Measurements from ENCODE around the gene KCNQ5. TPM values are rescaled to one million over a fixed set of nuclear protein-coding genes. Genes with fewer than 3 reads are reported as not detected.

KCNQ5 gene
- total and polyA plus RNA-seq, 4 donors = 0.15 to 8.1 (median 2.4) TPM

DNA sequence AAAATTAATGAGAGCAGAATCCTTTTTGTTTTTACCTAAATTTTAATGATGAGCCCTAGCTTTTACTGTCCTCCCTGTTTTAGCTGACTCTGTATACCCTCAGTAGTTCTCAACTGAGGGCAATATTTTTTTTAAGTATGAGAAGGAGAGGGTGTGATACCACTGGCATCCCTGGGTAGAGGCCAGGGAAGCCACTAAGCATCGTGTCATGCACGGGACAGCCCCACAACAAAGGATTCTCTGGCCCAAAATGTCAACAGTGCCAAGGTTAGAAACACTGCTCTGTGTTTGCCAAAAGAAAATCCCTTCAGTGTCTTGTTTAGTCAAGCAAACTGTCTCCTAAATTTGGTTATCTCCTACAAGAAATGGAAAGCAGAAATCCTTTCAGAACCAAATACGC, 210.4 kb downstream of the KCNQ5 start:
- Histone ChIP-seq H3K27ac (ENCODE audit: low read depth in 1 of 2, low read length in 2 of 2) (no peak overlapping the region), H3K4me3 (ENCODE audit: low read length in 2 of 2) (no peak overlapping the region), H3K9me3 (ENCODE audit: control insufficient read depth, low read length) (no peaks in the 10 kb centered on the region), H3K36me3 (ENCODE audit: control insufficient read depth in 1 of 2, insufficient read depth in 2 of 2, low read length in 1 of 2) (no peaks in the 10 kb centered on the region), H3K4me1 (ENCODE audit: control insufficient read depth in 1 of 2, insufficient read depth in 2 of 2, low read length in 2 of 2) (peaks cover 0 to 2% of the 10 kb centered on the region in 2 donors), H3K27me3 (ENCODE audit: control insufficient read depth in 1 of 2, insufficient read depth in 2 of 2, low read length in 1 of 2) (no peaks in the 10 kb centered on the region)
- DNase-seq = no peak
- intact Hi-C loops (cut with DNase I) = no loop called here
- WGBS, 2 donors = 72 to 73% methylated on average over 3 of the region's 3 CpGs
- no peak for ATAC-seq (ENCODE audit: low FRiP score)

DNA sequence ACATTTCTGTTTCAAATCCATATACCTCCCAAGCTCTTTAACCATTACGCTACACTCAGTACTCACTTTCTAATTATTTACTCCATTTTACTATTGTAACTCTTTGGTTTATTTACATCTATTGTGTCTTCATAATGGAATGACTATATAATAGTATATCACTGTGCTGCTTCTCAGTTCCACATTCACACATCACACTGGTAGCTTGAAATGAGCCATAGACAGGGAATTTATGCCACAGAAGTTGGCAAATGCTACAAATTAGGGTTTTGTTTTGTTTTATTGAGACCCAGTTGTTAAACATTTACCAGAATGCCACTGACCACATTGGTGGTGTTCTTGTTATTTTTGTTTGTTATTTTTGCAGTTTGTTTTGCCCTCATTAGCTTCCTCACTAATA, 213.9 kb downstream of the KCNQ5 start:
- WGBS, 2 donors = 97 to 100% methylated on average over 1 of the region's 1 CpG
- intact Hi-C loops (cut with DNase I) = no loop called here
- H3K4me3 ChIP-seq (ENCODE audit: low read length in 2 of 2) = no peak overlapping the region

DNA sequence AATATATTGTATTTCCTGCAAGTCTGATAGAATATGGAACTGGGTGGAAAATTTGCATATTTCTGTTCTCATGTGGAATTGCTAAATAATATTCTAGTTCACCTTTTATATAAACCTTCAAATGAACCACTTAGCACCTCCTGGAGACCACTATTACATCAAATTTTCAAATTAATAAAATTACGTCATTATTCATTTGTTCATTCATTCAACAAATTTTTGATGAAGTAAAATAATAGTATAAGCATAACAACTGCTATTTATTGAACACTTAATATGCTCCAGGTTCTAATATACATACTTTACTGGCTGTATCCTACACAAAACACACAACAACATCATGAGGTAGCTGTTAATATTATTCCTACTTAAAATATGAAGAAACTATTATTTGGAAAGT, 215.1 kb downstream of the KCNQ5 start:
- H3K9me3 ChIP-seq (ENCODE audit: control insufficient read depth, low read length) = no peaks in the 10 kb centered on the region
- no peaks in the 10 kb centered on the region for H3K36me3 ChIP-seq (ENCODE audit: control insufficient read depth in 1 of 2, insufficient read depth in 2 of 2, low read length in 1 of 2)
- H3K27ac ChIP-seq (ENCODE audit: low read depth in 1 of 2, low read length in 2 of 2) = no peak overlapping the region
- no peak overlapping the region for H3K4me3 ChIP-seq (ENCODE audit: low read length in 2 of 2)
- DNase-seq (no peak), ATAC-seq (ENCODE audit: low FRiP score) (no peak)
- 98 to 100% methylated on average over 1 of the region's 1 CpG for whole genome bisulfite sequencing, 2 donors
- H3K4me1 ChIP-seq (ENCODE audit: control insufficient read depth in 1 of 2, insufficient read depth in 2 of 2, low read length in 2 of 2) = peaks cover 0 to 2% of the 10 kb centered on the region in 2 donors
- no peaks in the 10 kb centered on the region for H3K27me3 ChIP-seq (ENCODE audit: control insufficient read depth in 1 of 2, insufficient read depth in 2 of 2, low read length in 1 of 2)
- intact Hi-C loops (cut with DNase I) = no loop called here

More for the DNA sequence above, 213.9 kb downstream of the KCNQ5 start:
- Histone ChIP-seq H3K27me3 (ENCODE audit: control insufficient read depth in 1 of 2, insufficient read depth in 2 of 2, low read length in 1 of 2) (no peaks in the 10 kb centered on the region), H3K27ac (ENCODE audit: low read depth in 1 of 2, low read length in 2 of 2) (no peak overlapping the region), H3K36me3 (ENCODE audit: control insufficient read depth in 1 of 2, insufficient read depth in 2 of 2, low read length in 1 of 2) (no peaks in the 10 kb centered on the region), H3K4me1 (ENCODE audit: control insufficient read depth in 1 of 2, insufficient read depth in 2 of 2, low read length in 2 of 2) (peaks cover 0 to 2% of the 10 kb centered on the region in 2 donors), H3K9me3 (ENCODE audit: control insufficient read depth, low read length) (no peaks in the 10 kb centered on the region)
- ATAC-seq (ENCODE audit: low FRiP score) (no peak), DNase-seq (no peak)

DNA sequence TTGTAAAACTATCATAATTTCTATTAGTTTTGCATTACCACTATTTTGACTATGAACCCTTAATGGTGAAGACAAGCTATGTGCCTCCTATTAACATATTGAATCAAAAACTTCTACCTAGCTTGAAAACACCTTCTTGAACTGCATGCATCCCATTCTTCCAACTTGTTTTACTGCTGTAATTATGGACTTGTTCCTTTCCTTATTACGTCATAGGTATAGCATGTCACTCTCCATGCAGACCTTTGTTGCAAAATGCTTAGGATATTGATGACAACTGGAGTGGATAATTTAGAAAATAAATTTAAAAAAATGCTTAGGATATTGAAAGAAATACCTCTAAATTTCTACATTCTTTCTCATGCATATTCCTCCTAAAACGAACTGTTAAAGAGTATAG, 219.3 kb downstream of the KCNQ5 start:
- intact Hi-C loops (cut with DNase I) = no loop called here
- ATAC-seq (ENCODE audit: low FRiP score) = no peak
- no peak overlapping the region for H3K4me3 ChIP-seq (ENCODE audit: low read length in 2 of 2)
- H3K9me3 ChIP-seq (ENCODE audit: control insufficient read depth, low read length) = no peaks in the 10 kb centered on the region
- H3K4me1 ChIP-seq (ENCODE audit: control insufficient read depth in 1 of 2, insufficient read depth in 2 of 2, low read length in 2 of 2) = no peaks in the 10 kb centered on the region
- H3K27me3 ChIP-seq (ENCODE audit: control insufficient read depth in 1 of 2, insufficient read depth in 2 of 2, low read length in 1 of 2) = no peaks in the 10 kb centered on the region
- 94 to 98% methylated on average over 2 of the region's 2 CpGs for WGBS, 2 donors
- H3K36me3 ChIP-seq (ENCODE audit: control insufficient read depth in 1 of 2, insufficient read depth in 2 of 2, low read length in 1 of 2) = no peaks in the 10 kb centered on the region
- no peak for DNase-seq
- H3K27ac ChIP-seq (ENCODE audit: low read depth in 1 of 2, low read length in 2 of 2) = no peak overlapping the region

GRCh38 chr6:72842140-72842539, 220.3 kb downstream of the KCNQ5 start:
- no peaks in the 10 kb centered on the region for H3K4me1 ChIP-seq (ENCODE audit: control insufficient read depth in 1 of 2, insufficient read depth in 2 of 2, low read length in 2 of 2)
- H3K36me3 ChIP-seq (ENCODE audit: control insufficient read depth in 1 of 2, insufficient read depth in 2 of 2, low read length in 1 of 2) = no peaks in the 10 kb centered on the region
- H3K9me3 ChIP-seq (ENCODE audit: control insufficient read depth, low read length) = no peaks in the 10 kb centered on the region
- no peaks in the 10 kb centered on the region for H3K27me3 ChIP-seq (ENCODE audit: control insufficient read depth in 1 of 2, insufficient read depth in 2 of 2, low read length in 1 of 2)
- H3K27ac ChIP-seq (ENCODE audit: low read depth in 1 of 2, low read length in 2 of 2) = no peak overlapping the region
- DNase-seq = no peak
- intact Hi-C loops (cut with DNase I) = no loop called here
- no peak overlapping the region for H3K4me3 ChIP-seq (ENCODE audit: low read length in 2 of 2)
- 83% methylated on average over 4 of the region's 4 CpGs for WGBS, 2 donors
- no peak for ATAC-seq (ENCODE audit: low FRiP score)

DNA sequence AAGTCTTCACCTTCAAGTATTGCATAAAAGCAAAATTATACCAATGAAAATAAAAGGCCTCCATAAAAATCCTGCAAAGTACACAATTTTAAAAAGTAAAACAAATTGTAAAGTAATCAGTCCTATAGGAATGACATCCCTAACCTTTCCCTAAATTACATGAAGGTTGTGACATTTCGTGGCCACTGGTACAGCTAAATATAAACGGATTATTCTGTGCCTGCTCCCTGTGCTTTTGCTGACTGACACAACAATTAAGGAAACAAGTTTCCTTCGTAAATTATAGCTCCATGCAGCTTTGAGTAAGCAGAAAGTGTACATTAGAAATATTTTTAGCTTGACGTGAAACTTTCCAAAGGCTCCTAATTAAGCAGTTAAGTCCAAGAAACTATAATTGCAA, 222.8 kb downstream of the KCNQ5 start:
- no peaks in the 10 kb centered on the region for H3K9me3 ChIP-seq (ENCODE audit: control insufficient read depth, low read length)
- intact Hi-C loops (cut with DNase I) = no loop called here
- H3K36me3 ChIP-seq (ENCODE audit: control insufficient read depth in 1 of 2, insufficient read depth in 2 of 2, low read length in 1 of 2) = no peaks in the 10 kb centered on the region
- 64 to 71% methylated on average over 4 of the region's 4 CpGs for WGBS, 2 donors
- H3K4me3 ChIP-seq (ENCODE audit: low read length in 2 of 2) = no peak overlapping the region
- no peaks in the 10 kb centered on the region for H3K27me3 ChIP-seq (ENCODE audit: control insufficient read depth in 1 of 2, insufficient read depth in 2 of 2, low read length in 1 of 2)
- no peak for ATAC-seq (ENCODE audit: low FRiP score)
- H3K27ac ChIP-seq (ENCODE audit: low read depth in 1 of 2, low read length in 2 of 2) = no peak overlapping the region
- no peak for DNase-seq
- H3K4me1 ChIP-seq (ENCODE audit: control insufficient read depth in 1 of 2, insufficient read depth in 2 of 2, low read length in 2 of 2) = no peaks in the 10 kb centered on the region

GRCh38 chr6:72849346-72849745, 227.5 kb downstream of the KCNQ5 start:
- Histone ChIP-seq H3K27ac (ENCODE audit: low read depth in 1 of 2, low read length in 2 of 2) (no peak overlapping the region), H3K36me3 (ENCODE audit: control insufficient read depth in 1 of 2, insufficient read depth in 2 of 2, low read length in 1 of 2) (no peaks in the 10 kb centered on the region), H3K4me3 (ENCODE audit: low read length in 2 of 2) (no peak overlapping the region), H3K27me3 (ENCODE audit: control insufficient read depth in 1 of 2, insufficient read depth in 2 of 2, low read length in 1 of 2) (no peaks in the 10 kb centered on the region), H3K4me1 (ENCODE audit: control insufficient read depth in 1 of 2, insufficient read depth in 2 of 2, low read length in 2 of 2) (peaks cover 0 to 2% of the 10 kb centered on the region in 2 donors), H3K9me3 (ENCODE audit: control insufficient read depth, low read length) (no peaks in the 10 kb centered on the region)
- ATAC-seq (ENCODE audit: low FRiP score) = no peak
- intact Hi-C loops (cut with DNase I) = no loop called here
- DNase-seq = no peak

GRCh38 chr6:72850040-72850439, 228.2 kb downstream of the KCNQ5 start:
- intact Hi-C loops (cut with DNase I) = no loop called here
- H3K27ac ChIP-seq (ENCODE audit: low read depth in 1 of 2, low read length in 2 of 2) = no peak overlapping the region
- peaks cover 0 to 2% of the 10 kb centered on the region in 2 donors for H3K4me1 ChIP-seq (ENCODE audit: control insufficient read depth in 1 of 2, insufficient read depth in 2 of 2, low read length in 2 of 2)
- ATAC-seq (ENCODE audit: low FRiP score) (no peak), DNase-seq (no peak)
- H3K27me3 ChIP-seq (ENCODE audit: control insufficient read depth in 1 of 2, insufficient read depth in 2 of 2, low read length in 1 of 2) = no peaks in the 10 kb centered on the region
- H3K4me3 ChIP-seq (ENCODE audit: low read length in 2 of 2) = no peak overlapping the region
- 2 to 8% methylated on average over 2 of the region's 2 CpGs for WGBS, 2 donors
- H3K36me3 ChIP-seq (ENCODE audit: control insufficient read depth in 1 of 2, insufficient read depth in 2 of 2, low read length in 1 of 2) = no peaks in the 10 kb centered on the region
- no peaks in the 10 kb centered on the region for H3K9me3 ChIP-seq (ENCODE audit: control insufficient read depth, low read length)

GRCh38 chr6:72850469-72850868, 228.6 kb downstream of the KCNQ5 start:
- Histone ChIP-seq H3K4me3 (ENCODE audit: low read length in 2 of 2) (no peak overlapping the region), H3K27me3 (ENCODE audit: control insufficient read depth in 1 of 2, insufficient read depth in 2 of 2, low read length in 1 of 2) (no peaks in the 10 kb centered on the region), H3K27ac (ENCODE audit: low read depth in 1 of 2, low read length in 2 of 2) (no peak overlapping the region), H3K36me3 (ENCODE audit: control insufficient read depth in 1 of 2, insufficient read depth in 2 of 2, low read length in 1 of 2) (no peaks in the 10 kb centered on the region), H3K4me1 (ENCODE audit: control insufficient read depth in 1 of 2, insufficient read depth in 2 of 2, low read length in 2 of 2) (peaks cover 0 to 2% of the 10 kb centered on the region in 2 donors), H3K9me3 (ENCODE audit: control insufficient read depth, low read length) (no peaks in the 10 kb centered on the region)
- 29 to 32% methylated on average over 1 of the region's 1 CpG for WGBS, 2 donors
- DNase-seq (no peak), ATAC-seq (ENCODE audit: low FRiP score) (no peak)
- intact Hi-C loops (cut with DNase I) = no loop called here

All from aorta (tissue), 5 donors.